Embryonic facial prominence (tissue), 1 donor: ENCODE results near the gene CCL4.
"Not testable (repeated sequence)": the region's sequence is repeated elsewhere in the genome, so short reads cannot be mapped to it uniquely, and the experiment has no call there.

Experiments
- DNase-seq: peaks from one replicate; pipeline ENCODE4 v3.0.0-alpha.2; 2016; ENCODE audit errors: extremely low spot score

Gene CCL4

GRCh38 chr17:36103401-36103975 lies at the start of gene CCL4:
Gene CCL4, plus strand, starts transcription at chr17:36103827. Its CDS starts 79 bp downstream, at chr17:36103906.
- not testable (repeated sequence) for DNase-seq

- DNase-seq = no peak
Measured at GRCh38 chr17:36055171-36055570, 48.5 kb upstream of the CCL4 start.

- no peak for DNase-seq
Measured at GRCh38 chr17:36055921-36056520, 47.6 kb upstream of the CCL4 start.

DNA sequence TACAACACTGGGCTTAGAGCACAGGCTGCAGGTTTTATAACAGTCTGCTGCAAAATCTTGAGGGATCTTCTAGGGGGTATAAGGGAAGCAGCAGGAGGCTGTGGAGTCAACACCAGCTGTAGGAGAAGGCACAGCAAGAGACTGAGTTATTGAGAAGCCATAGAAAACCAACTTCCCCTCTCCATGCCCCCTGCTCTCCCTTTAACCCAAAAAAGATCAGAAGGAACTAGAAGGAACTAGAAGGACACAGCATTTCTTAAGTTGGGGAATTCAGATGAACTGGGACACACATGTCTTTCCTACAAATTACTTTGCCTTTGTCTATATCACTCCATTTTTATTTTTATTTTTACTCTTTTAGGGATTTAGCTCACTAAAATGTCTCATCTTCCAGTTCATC lies 45.7 kb upstream of the CCL4 start:
- no peak for DNase-seq

DNA sequence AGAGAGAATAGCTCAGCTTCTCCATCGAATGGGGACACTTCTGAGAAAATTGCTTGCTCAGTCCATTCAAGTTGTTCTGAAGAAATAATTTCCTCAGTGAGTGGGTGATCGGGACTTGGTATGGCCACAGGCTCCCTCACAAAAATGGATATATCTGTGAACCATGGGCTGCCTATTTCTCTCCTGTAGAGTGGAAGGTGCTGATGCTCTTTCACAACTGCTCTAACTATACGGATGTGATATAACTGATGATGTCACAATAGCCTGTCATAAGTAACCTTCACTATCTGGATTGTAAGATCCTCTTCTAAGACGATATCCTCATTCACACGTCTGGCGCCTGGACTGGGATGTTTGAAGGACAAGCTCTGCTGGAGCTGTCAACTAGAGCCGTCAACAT lies 44.2 kb upstream of the CCL4 start:
- no peak for DNase-seq

GRCh38 chr17:36060816-36061215 lies 42.8 kb upstream of the CCL4 start:
- no peak for DNase-seq

DNA sequence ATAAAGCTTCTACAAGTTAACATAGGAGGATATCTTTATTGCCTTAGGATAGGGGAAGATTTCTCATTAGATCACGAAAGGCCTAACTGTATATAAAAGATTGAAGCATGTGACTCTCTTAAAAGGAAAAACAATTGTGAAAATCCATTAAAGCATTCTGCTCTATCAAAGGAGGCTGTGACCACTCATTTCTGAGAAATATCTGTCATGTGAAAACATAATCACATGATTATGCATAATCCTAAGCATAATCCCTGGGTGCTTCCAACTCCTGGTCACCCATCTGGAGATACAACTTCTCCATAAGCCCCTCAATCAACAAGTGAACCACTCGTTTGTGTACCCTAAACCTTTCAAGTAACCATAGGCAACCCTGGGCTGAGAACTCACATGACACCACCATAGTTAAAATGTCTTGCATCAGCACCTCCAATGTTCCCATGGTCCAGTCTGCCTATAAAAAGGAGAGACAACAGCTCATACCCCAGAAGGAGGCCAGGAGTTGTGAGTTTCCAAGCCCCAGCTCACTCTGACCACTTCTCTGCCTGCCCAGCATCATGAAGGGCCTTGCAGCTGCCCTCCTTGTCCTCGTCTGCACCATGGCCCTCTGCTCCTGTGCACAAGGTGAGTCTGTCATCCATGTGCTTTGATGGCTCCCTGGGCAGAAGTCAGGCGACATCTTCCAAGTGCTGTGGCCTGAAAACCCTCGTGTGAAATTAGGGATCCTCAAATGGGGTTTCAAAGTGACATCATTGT lies 39.7 kb upstream of the CCL4 start, which contains the start of gene CCL18:
TSS of gene CCL18 (plus strand) at position 487 of the 756 bp plus-strand sequence. CDS start at position 558, 71 bp downstream.
- DNase-seq = no peak

DNA sequence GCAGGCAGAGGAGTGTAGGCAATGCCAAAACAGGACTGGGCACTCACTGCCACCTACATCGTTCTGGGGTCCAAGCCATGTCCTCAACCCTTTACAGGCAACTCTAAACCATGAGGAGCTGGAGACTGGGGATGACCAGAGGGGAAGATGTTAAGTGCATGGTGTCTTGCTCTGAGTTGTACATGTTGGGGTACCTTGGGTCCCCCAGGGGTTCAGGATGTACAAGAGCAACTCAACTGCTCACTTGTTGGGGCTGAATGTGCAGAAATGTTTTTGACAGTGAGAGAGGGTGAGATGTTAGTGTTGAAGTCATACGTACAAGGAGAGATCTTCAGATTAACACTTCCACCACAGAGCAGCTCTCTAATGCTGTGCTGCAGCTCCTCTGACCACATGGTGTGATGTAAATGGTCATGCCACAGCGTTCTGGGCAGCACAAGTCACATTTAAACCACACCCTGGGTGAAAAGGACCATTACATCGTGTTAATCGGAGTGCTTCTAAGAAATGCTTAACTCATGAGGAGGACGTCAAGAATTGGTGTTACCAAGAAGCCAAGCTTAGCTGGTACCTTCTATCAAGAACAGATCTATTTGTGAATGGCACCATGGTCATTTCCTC lies 37.2 kb upstream of the CCL4 start:
- DNase-seq = no peak

GRCh38 chr17:36068524-36068923 lies 35.1 kb upstream of the CCL4 start:
- no peak for DNase-seq

- no peak for DNase-seq
Measured at GRCh38 chr17:36069136-36069535, 34.5 kb upstream of the CCL4 start.

DNA sequence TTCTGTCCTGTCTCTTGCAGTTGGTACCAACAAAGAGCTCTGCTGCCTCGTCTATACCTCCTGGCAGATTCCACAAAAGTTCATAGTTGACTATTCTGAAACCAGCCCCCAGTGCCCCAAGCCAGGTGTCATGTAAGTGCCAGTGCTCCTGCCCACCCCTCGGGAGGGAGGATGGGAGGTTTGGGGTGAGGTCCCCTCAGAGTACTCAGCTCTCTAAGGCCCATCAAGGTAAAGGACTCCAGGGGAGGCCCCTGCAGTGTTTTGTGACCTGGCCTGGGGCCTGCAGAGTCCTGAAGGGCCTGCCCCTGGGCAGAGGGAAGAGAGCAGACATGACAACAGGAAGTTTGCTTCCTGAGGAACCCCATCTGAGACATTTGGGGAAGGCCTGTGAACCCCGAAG lies 33.2 kb upstream of the CCL4 start:
- DNase-seq = no peak

DNA sequence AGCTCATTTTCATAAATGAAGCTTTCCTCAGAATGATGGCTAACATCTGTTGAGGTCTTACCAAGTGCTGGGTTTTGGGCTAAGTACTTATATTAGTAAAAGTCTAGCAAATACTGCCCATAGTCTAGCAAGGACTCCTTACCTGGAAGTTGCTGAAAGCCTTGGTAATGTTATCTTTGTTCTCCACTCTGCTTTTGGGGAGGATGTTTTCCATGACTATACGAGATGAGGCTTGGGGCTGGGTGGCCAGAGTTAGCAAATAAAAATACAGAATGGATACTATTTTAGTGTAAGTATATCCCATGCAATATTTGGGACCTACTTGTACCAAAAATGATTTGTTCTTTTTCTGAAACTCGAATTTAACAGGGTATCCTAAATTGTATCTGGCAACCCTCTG lies 31.9 kb upstream of the CCL4 start:
- no peak for DNase-seq

- DNase-seq = no peak
Measured at GRCh38 chr17:36072431-36073121, 31.1 kb upstream of the CCL4 start.

GRCh38 chr17:36074365-36074764 lies 29.3 kb upstream of the CCL4 start:
- DNase-seq = no peak

DNA sequence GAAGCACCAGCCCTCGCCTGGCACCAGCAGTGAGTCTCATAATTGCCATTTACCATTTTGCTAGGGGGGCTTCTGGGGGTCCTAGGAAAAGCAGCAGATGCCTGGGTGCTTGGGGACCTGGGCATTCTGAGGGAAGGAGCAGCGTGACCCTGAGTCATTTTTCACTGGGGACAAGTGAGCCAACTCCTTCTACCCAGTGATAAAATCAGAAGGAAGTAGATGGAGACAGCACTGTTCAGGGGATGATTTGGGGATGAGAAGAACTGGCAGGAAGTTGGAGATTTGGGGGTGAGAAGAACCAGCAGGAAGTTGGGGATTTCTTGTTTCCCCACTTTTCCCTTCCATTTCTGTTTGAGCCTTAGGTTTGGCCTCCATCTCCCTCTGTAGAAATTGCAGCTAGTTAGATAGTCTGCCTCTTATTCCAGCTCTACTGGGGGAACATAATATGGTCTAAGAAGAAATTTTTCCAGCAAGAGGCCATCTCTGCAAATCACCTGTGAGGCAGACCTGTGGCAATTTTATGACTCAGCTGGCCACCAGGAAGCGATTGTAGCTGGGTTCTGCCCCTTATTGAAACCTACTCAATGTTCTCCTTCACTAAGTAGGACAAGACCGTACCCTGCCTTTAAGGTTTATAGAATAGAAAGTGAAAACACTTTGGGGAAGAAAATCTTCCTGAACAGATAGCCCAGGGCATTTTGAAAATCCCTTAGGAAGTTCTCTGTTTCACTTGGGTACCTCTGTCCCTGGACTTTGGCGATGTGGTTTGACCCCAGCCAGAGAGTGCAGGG lies 21.8 kb upstream of the CCL4 start:
- DNase-seq = not testable (repeated sequence)

DNA sequence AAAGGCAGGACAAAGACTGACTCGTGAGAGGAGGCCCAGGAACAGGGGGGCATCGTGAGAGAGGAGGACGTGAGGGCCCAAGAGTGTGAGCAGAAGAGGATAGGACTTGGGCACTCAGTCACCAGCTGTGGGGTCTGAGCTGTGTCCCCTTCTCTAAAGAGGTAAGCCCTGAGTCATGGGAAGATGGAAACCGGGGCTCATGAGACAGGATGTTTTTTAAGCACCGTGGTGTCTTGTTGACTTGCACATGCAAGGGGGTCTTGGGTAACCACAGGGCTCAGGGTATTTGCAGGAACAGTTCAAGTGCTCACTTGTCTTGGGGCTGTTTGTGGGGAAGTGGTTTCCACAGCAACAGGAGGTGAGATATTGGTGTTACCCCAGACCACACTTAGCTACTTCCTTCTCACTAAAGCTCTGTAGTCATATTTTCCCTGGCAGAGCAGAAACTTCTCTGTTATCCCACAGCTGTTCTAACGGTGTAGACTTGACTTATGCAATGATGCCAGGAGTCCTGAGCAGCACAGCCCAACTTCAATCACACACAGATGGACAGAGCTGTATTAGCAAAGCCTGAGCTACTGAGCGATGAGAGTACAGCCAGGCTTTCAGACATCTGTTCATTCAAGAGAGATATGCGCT lies 21.0 kb upstream of the CCL4 start:
- DNase-seq = not testable (repeated sequence)

- not testable (repeated sequence) for DNase-seq
Measured at GRCh38 chr17:36083691-36084090, 19.9 kb upstream of the CCL4 start.

- DNase-seq = no peak
Measured at GRCh38 chr17:36085765-36086164, 17.9 kb upstream of the CCL4 start.

GRCh38 chr17:36086791-36087190 lies 16.8 kb upstream of the CCL4 start:
- no peak for DNase-seq

- not testable (repeated sequence) for DNase-seq
Measured at GRCh38 chr17:36087471-36087870, 16.2 kb upstream of the CCL4 start.
